Stimulated activated CD8-positive, alpha-beta memory T cell treated with anti-CD3 and anti-CD28 coated beads, Interleukin-12 subunit alpha, Interleukin-12 subunit beta, amount 100 ng/mL, for 24 hours (primary cell): ENCODE data around the gene SMG6.

ENCODE experiments used
- DNase-seq: peaks from one replicate; pipeline ENCODE4 v3.0.0-alpha.2; 2020; ENCODE audit errors: extremely low read depth

SMG6 gene

GRCh38 chr17:2076087-2076984 is 227.2 kb downstream of the SMG6 start:
- no peak for DNase-seq

DNA sequence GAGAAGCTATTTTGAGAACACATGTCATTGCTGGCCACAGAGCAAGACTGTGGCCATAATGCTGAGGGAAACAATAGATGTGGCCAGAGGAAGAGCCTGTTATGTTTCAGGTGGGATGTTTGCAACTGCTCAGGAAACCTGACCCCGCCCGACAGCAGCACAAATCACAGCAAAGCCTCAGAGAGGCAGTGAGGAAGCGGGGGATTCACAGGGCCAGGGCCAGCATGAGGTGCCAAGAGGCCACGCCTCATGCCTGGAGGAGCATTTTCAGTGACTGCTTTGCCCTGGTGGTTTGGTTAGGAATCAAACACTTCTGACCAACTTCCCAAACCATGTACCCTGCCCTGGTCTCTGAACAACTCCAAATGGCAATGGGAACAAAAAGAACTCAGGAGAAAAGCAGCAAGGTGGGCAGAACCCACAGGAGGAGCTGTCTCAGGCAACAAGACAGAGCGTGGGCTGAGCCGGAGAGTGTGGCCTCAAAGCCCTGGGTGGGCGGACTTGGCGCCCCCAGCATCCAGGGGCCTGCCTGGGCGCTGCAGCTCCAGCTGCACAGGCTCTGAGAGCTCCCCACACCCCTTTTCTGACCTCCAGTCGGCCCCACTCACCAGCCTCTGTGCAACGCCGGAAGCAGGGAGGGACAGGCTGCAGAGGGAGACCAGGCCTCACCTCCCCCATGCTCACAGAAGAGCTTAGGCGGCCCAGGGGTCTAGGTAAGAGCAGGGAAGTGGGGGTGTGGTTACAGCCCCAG is 228.1 kb downstream of the SMG6 start:
- DNase-seq, result no peak

DNA sequence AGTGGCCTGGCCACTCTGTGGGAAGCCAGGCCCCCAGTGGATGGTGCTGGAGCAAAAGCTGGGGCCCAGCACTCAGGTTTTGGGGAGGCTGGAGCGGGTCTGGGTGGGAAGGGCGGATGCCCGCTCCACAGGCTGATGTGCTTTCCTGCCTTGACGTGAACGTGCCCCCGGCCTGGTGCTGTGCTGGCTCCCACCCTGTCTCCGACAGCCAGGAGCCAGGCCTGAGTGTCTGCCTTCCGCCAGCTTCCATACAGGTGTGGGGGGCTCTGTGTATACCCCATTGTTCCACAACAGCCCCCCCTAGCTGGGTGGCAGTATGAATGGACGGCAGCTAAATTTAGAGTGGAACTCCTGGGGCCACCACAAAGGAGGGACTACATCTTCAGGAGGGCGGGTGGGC is 228.7 kb downstream of the SMG6 start:
- no peak for DNase-seq

DNA sequence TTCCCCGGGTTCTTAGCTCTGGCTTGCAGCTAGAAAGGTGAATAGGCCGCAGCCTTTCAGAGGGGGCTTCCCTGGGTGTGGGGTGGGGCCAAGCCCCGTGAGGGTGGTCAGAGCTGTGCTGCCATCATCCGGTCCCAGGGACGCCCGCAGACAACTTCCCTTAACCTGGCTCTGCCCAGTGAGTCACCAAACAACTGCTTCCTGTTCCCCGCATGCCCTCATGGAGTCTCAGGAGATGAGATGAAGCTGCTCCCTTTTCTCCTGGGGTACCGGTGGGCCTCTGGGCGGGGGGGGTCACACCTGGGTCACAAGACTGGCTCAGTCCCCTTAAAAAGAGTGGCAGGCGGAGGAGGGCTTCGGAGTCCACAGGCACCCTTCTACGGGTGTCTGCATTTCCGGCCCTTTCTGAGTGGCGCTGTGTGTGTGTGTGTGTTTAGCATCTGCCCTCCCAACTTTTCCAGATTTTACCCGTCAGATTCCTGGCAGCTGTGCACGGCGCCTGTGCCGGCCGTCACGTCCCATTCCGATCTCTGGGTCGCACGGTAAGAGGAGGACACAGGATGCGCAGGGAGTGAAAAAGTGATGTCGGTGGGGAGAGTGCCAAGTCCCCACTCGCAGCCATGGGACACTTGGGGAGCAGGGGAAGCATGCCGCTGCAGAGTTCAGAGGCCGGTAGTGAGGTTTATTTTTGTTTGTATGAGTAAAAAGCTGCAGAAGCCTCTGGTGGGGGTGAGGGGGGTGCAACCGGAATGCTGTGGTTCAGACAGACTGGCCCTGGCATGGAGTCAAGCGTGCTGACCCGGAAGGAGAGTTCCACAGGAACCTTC is 231.9 kb downstream of the SMG6 start:
- no peak for DNase-seq

- DNase-seq, result no peak
Measured at GRCh38 chr17:2071024-2071385, 232.6 kb downstream of the SMG6 start.

- no peak for DNase-seq
Measured at GRCh38 chr17:2070241-2071023, 233.2 kb downstream of the SMG6 start.

DNA sequence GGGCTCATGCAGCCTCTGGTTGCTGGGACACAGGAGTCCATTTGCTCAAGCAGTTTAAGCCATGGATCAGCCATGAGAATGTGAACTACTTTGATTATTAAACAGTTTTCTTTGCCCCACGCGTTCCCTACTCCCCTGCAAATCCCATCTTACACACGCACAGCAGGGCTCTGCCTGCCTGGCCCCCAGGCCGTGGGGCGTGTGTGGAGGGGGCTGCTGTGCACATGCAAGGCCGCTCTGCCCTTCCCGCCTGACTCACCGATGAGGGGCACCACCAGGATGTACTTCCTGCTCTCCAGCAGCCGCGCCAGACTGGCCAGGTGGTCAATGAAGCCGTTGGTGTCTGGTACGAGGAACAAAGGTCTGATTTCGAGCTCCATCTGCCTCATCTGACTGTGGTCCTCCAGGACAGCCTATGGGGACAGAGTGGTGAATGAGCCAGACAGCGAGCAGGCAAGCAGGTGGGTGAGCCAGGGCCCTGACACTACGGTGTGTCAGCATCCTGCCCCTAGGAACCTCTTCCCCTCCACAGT is 235.0 kb downstream of the SMG6 start:
- DNase-seq, result no peak

- DNase-seq, result no peak
Measured at GRCh38 chr17:2068031-2068518, 235.5 kb downstream of the SMG6 start.

- no peak for DNase-seq
Measured at GRCh38 chr17:2067608-2068024, 236.0 kb downstream of the SMG6 start.

DNA sequence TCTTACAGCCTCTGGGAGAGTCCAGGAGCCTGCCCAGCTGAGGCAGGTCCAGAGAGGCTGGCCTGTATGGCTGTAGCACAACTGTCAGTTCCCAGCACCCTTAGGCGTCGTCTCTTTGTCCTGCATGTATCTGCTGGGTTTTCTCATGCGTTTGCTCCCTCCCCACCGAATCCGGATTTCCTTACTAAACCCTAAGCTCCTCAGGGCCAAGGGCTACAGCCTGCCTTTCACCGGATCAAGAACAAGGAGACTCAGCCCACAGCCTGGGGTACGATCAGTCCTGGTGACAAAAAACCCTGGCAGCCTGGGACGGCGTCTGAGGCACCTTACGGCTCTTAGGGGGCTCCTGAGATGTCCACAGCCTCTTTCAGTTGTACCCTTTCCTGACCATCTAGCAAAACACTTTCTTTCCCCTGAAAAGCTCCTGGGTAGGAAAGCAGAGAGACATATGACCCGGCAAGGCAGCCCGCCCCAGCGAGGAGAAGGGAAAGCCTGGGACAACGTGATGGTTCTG is 236.5 kb downstream of the SMG6 start:
- no peak for DNase-seq

DNA sequence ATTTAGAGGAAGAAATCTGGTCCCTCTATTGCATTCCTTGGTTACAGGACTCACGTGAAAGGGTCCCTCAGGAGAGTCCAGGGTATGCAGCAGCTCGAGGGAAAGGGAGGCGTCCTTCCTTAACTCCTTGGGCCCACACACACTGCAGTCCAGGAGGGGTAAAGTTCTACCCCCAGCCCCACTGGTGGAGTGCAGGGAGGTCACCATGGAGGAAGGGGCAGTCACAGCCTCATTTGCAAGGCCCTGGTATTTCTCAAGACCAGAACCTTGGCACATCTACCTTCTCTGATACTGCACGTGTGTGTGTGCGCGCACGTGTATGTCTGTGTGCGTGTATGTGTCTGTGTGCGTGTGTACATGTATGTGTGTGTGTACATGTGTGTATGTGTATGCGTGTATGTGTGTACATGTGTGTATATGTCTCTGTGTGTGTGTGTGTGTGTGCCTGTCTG is 237.6 kb downstream of the SMG6 start:
- DNase-seq, result no peak

DNA sequence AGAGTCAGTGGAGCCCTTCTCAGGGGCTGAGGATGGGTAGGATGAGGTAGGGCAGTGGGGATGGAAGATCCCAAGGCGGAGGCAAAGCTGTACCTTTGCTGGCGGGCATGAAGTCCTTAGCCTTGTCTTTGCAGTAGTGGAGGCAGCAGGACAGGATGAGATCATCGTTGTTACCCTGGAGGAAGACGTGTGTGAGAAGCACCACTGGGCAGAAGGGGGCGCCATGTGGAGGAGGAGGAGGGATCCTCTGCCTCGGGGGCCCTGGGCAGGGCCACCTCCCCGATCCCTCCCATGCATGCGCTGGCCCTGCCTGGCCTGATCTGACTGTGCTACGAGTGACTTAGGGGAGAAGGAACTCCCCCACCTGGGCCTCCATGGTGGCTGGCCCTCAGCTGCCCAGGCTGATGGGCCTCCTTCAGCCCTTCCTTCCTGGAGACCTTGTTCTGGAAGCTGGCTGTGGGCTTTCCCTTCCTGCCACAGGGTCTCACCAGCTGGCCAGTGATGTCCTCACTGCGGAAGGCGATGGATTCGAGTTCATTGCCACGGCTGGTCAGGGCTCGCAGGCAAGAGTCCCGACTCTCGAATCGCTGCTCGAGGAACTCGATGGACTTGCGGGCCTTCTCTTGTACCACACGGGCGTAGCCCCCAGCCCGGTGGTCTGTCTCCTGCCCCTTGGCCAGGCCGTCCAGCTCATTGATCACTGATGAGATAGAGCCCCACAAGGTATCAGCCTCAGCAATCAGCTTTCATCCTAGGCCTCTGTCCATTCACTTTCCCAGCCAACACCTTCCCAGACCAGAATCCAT is 238.4 kb downstream of the SMG6 start:
- DNase-seq, result no peak

- no peak for DNase-seq
Measured at GRCh38 chr17:2064520-2064971, 239.0 kb downstream of the SMG6 start.

GRCh38 chr17:2064147-2064489 is 239.5 kb downstream of the SMG6 start:
- no peak for DNase-seq

DNA sequence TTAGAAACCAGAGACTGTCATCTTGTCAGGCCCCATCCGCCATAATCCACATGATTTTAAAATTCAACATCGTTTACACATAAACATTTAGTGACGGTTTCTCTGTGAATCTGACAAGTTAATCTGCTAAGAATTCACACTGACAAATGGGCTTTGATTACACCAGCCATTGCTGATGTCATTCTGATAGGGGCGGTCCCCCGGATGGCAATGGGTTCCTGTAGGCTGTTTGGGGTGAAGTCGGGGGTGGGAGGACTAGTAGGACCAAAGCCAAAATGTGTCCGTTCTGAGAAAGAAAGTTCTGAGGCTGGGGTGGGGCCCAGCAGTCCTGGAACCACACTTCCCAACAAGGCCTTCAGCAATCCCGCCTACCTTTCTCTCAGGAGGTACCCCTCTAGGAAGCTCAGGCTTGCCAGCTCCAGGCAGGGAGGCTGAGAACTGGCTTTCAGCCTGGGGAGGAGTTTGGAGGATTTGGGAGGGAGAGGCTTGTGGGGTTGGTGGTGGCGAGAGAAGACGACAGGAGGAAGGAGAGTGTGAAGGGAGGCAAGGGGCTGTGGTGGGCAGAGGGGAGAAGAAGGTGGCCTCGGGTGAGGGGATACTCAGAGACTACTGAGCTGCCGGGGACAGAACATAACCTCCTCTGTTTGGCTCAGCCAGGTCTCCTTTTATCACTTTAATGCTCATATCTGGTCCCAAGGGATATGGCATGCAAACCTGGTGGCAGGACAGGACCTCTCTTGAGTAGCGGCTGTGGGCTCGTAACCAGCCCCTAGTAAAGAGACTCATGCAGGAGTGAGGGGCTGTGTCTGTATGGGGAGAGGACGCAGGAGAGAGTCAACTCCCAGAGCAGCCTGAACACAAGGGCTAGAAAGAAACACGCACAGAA is 240.1 kb downstream of the SMG6 start:
- DNase-seq, result no peak

GRCh38 chr17:2062571-2063183 is 240.9 kb downstream of the SMG6 start:
- DNase-seq, result no peak

DNA sequence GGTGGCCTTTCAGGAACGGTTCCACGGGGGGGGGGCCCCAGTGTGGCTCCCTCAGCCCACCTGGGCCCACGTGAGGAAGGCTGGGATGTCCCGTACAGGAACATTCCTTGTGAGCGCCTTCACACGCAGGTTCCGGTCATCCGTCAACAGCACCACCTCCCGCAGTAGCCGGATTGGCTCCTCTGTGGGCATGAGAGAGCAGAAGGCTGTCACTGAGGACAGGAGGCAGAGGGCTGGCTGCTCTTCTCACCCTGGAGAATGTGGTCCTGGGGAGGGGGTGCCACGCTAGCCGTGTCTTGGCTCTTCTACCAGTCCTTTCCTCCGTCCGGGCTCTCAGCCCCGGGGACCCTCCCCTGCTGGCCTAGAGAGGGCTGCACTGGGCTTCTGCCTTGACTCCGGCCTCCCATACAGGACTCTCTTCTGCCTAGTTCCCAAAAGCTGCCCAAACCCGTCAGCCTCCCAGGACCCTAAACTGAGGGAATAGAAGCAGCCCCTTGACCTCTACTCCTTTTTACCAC is 242.1 kb downstream of the SMG6 start:
- no peak for DNase-seq
